ENCODE measurements around the gene PSMF1.

The PSMF1 gene

GRCh38 chr20:1184638-1185315, 66.4 kb downstream of the PSMF1 start, which contains the start of gene TMEM74B:
TMEM74B (minus strand) TSS chr20:1184981; CDS start chr20:1183801, 1,180 bp downstream.
- DNase-seq (ENCODE audit: low read depth), result no peak
- TF ChIP-seq CTCF (conservative IDR thresholded peaks at IDR 0.05; ENCODE audit: low read depth, low read length), result no peak
- H3K4me3 ChIP-seq (ENCODE audit: low read depth, low read length), result peak within 1 kb of the TSS; percentile 42

GRCh38 chr20:1185316-1185741, 66.9 kb downstream of the PSMF1 start:
- DNase-seq (ENCODE audit: low read depth), result no peak
- TF ChIP-seq CTCF (conservative IDR thresholded peaks at IDR 0.05; ENCODE audit: low read depth, low read length), result no peak
- H3K4me3 ChIP-seq (ENCODE audit: low read depth, low read length), result peak overlapping the region; percentile 42

GRCh38 chr20:1185790-1186334, 67.5 kb downstream of the PSMF1 start:
- peak; percentile 50 for DNase-seq (ENCODE audit: low read depth)
- TF ChIP-seq CTCF (conservative IDR thresholded peaks at IDR 0.05; ENCODE audit: low read depth, low read length), result peak; percentile 68
- peak overlapping the region; percentile 42 for H3K4me3 ChIP-seq (ENCODE audit: low read depth, low read length)

GRCh38 chr20:1186367-1186991, 68.1 kb downstream of the PSMF1 start:
- H3K4me3 ChIP-seq (ENCODE audit: low read depth, low read length), result no peak overlapping the region
- DNase-seq (ENCODE audit: low read depth), result no peak

GRCh38 chr20:1187605-1188171, 69.3 kb downstream of the PSMF1 start:
- DNase-seq (ENCODE audit: low read depth), result peak; percentile 30
- no peak overlapping the region for H3K4me3 ChIP-seq (ENCODE audit: low read depth, low read length)
- TF ChIP-seq CTCF (conservative IDR thresholded peaks at IDR 0.05; ENCODE audit: low read depth, low read length), result no peak

More at GRCh38 chr20:1186367-1186991, 68.1 kb downstream of the PSMF1 start:
- no peak for TF ChIP-seq CTCF (conservative IDR thresholded peaks at IDR 0.05; ENCODE audit: low read depth, low read length)

- no peak for DNase-seq (ENCODE audit: low read depth)
- TF ChIP-seq CTCF (conservative IDR thresholded peaks at IDR 0.05; ENCODE audit: low read depth, low read length), result no peak
- H3K4me3 ChIP-seq (ENCODE audit: low read depth, low read length), result no peak overlapping the region
Measured at GRCh38 chr20:1188347-1188746, 69.9 kb downstream of the PSMF1 start.

Data from choroid plexus epithelial cell (primary cell).